GM12865 (cell line): ENCODE measurements around the gene EMX2.

Experiments used
- DNase-seq: peaks from one replicate; pipeline ENCODE4 v3.0.0; 2010; ENCODE audit warnings: low read depth
- H3K4me3 ChIP-seq: 2 replicates; pipeline ENCODE4 v1.5.1; 2011; ENCODE audit warnings: mild to moderate bottlenecking, low read depth, low read length, control low read depth
- CTCF ChIP-seq: IDR thresholded peaks from 2 replicates; pipeline ENCODE4 v1.5.1; 2011; ENCODE audit warnings: low read length, control low read depth, low read depth, inconsistent platforms; ENCODE audit not compliant: insufficient read depth; ENCODE audit errors: missing control alignments

The EMX2 gene

GRCh38 chr10:117540640-117541404 lies 1.7 kb upstream of the EMX2 start:
- no peak overlapping the region for H3K4me3 ChIP-seq
- TF ChIP-seq CTCF, result no peak
- DNase-seq, result no peak

GRCh38 chr10:117541405-117541908 lies 1.1 kb upstream of the EMX2 start:
- TF ChIP-seq CTCF, result no peak
- no peak overlapping the region for H3K4me3 ChIP-seq
- DNase-seq, result no peak

DNA sequence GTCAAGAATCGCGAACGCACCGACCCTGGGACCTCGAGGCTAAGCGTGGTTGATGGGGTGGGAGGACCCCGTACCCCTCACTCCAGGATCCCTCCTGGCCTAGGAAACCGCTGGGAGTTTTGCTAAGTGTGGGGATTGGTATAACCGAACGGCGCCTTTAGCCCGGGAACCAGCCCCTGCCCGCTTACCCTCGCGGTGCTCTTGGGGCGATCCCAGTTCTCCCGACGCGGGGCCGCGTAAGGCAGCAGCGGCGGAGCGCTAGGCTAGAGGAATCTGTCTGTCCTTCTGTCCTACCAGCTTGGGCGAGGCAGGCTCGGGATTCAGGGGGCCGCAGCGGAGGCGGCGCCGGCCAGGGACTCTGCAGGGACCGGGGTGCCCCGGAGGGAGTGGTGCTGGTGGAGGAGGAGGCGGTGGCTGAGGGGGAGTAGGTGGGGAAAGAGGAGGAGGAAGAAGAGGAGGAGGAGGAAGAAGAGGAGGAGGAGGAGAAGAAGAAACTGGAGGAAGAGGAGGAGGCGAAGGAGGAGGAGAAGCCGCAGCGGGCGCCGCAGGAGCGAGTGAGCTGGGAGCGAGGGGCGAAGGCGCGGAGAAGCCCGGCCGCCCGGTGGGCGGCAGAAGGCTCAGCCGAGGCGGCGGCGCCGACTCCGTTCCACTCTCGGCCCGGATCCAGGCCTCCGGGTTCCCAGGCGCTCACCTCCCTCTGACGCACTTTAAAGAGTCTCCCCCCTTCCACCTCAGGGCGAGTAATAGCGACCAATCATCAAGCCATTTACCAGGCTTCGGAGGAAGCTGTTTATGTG lies 439 bp upstream of the EMX2 start:
- no peak overlapping the region for H3K4me3 ChIP-seq
- no peak for TF ChIP-seq CTCF
- DNase-seq, result no peak

DNA sequence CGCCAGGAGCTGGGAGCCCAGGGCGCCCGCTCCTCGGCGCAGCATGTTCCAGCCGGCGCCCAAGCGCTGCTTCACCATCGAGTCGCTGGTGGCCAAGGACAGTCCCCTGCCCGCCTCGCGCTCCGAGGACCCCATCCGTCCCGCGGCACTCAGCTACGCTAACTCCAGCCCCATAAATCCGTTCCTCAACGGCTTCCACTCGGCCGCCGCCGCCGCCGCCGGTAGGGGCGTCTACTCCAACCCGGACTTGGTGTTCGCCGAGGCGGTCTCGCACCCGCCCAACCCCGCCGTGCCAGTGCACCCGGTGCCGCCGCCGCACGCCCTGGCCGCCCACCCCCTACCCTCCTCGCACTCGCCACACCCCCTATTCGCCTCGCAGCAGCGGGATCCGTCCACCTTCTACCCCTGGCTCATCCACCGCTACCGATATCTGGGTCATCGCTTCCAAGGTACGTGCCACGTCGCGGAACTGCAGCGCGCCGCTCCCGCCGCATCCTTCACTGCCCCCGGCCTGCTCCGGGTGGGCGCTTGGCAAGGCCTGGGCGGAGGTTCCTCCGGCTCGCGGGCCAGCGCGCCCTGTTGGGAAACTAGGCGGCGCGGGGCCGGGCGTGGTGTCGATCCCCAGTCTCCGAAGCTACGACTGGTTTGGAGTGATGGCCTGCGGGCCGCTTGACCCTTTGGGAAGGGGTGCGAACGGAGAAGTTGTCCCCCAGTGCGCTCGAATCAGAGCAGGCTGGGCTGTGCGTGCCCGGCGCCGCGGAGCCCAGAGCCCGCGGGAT lies 868 bp downstream of the EMX2 start:
- TF ChIP-seq CTCF, result no peak
- H3K4me3 ChIP-seq, result no peak overlapping the region
- DNase-seq, result no peak

DNA sequence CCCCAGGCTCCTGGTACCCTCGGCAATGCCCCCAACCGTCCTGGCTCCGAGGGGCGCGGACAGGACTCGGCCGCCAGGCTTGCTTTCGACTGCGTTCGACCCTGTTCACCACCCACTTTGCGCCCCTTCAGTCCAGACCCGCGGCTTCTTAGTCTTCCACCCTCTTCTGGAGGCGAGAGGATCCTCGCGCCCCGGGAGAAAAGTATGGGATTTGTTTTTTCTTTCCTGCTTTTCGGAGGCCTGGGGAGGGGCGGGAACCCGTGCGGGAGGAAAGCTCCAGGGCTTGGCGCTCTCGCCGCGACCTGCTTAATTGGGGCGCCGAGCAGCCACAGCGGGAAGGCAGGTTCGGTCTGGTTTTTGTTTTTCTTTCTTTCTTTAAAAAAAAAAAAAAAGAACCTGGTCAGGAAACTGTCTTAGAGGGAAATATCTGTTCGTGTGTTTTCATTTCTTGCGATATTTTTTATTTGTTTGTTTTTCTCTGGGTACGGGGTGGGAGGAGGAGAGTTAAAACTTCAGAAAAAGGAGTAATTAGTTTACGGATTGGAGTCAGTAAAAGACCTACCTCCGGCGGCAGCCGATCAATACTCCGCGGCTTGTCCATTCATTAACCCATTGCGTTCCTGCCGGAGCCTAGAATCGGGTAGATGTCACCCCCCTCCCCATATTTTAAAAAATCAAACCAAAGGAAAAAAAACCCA lies 1.6 kb downstream of the EMX2 start:
- TF ChIP-seq CTCF, result no peak
- no peak overlapping the region for H3K4me3 ChIP-seq
- no peak for DNase-seq

DNA sequence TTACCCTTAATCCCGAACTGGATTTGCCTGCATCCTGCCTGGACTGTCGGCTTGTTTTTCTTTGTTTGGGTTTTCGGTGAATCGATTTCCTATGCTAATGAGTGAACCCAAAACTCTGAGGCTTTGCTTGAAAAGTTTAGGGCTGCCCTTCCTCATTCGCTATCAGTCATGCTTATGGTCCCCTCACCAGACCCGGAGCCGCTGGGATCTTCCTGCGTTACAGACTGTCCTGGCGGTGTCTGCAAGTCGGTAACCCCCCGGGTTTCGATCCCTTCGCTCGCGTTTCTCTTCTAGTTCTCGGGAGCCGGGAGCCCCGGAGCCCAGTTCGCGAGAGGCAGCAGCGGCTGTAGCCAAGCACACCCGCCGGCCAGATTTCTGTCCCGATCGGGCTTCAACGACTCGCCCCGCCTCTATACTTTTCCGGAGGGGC lies 2.2 kb downstream of the EMX2 start:
- no peak overlapping the region for H3K4me3 ChIP-seq
- TF ChIP-seq CTCF, result no peak
- no peak for DNase-seq
